PFSK-1 (cell line): ENCODE data around the gene SLC2A8.

ENCODE experiments used
- FOXP2 ChIP-seq: optimal IDR thresholded peaks from 2 replicates; pipeline ENCODE3; 2011; ENCODE audit warnings: borderline replicate concordance, control low read depth, inconsistent platforms; ENCODE audit not compliant: insufficient read depth; ENCODE audit errors: extremely low read length, extremely low read depth
- POLR2AphosphoS5 ChIP-seq: IDR thresholded peaks from 2 replicates; pipeline ENCODE4 v1.6.1; 2012; ENCODE audit warnings: low read depth, mild to moderate bottlenecking, control low read depth, low read length, moderate library complexity
- REST ChIP-seq, 2 experiments: IDR thresholded peaks; 2 replicates each; pipeline versions ENCODE4 v1.6.1 to v1.8.0; 2011 to 2012; ENCODE audit warnings: low read depth in 2 of 2, low read length in 2 of 2, control low read depth in 1 of 2, inconsistent platforms in 1 of 2, mild to moderate bottlenecking in 1 of 2, moderate library complexity in 1 of 2; ENCODE audit not compliant: insufficient read depth in 1 of 2
- SIN3A ChIP-seq: IDR thresholded peaks from 2 replicates; pipeline ENCODE4 v1.6.1; 2012; ENCODE audit warnings: mild to moderate bottlenecking, low read length, moderate library complexity, borderline replicate concordance; ENCODE audit not compliant: insufficient read depth
- TAF1 ChIP-seq: IDR thresholded peaks from 2 replicates; pipeline ENCODE4 v1.6.1; 2012; ENCODE audit warnings: low read length, control low read depth, borderline replicate concordance; ENCODE audit not compliant: insufficient read depth

The SLC2A8 gene

GRCh38 chr9:127360250-127360649 is 36.7 kb upstream of the SLC2A8 start:
- TF ChIP-seq POLR2AphosphoS5 (no peak), REST (IDR thresholded peaks at IDR 0.05; ENCODE audit: insufficient read depth in 1 of 2, low read depth in 2 of 2, low read length in 2 of 2) (no peak), FOXP2 (no peak), SIN3A (no peak), TAF1 (no peak)

- TF ChIP-seq REST (IDR thresholded peaks at IDR 0.05; ENCODE audit: insufficient read depth in 1 of 2, low read depth in 2 of 2, low read length in 2 of 2): no peak
- TF ChIP-seq SIN3A: no peak
- no peak for TF ChIP-seq POLR2AphosphoS5
- no peak for TF ChIP-seq FOXP2
- no peak for TF ChIP-seq TAF1
These were observed 36.1 kb upstream of the SLC2A8 start for GRCh38 chr9:127360829-127361228.

- TF ChIP-seq REST (IDR thresholded peaks at IDR 0.05; ENCODE audit: insufficient read depth in 1 of 2, low read depth in 2 of 2, low read length in 2 of 2) (no peak), SIN3A (no peak), POLR2AphosphoS5 (no peak), TAF1 (no peak), FOXP2 (no peak)
These were observed 35.4 kb upstream of the SLC2A8 start for GRCh38 chr9:127361561-127361960.

GRCh38 chr9:127362829-127363228 is 34.1 kb upstream of the SLC2A8 start:
- TF ChIP-seq SIN3A: no peak
- TF ChIP-seq FOXP2: no peak
- no peak for TF ChIP-seq POLR2AphosphoS5
- no peak for TF ChIP-seq TAF1
- TF ChIP-seq REST (IDR thresholded peaks at IDR 0.05; ENCODE audit: insufficient read depth in 1 of 2, low read depth in 2 of 2, low read length in 2 of 2): no peak

- TF ChIP-seq FOXP2 (no peak), REST (IDR thresholded peaks at IDR 0.05; ENCODE audit: insufficient read depth in 1 of 2, low read depth in 2 of 2, low read length in 2 of 2) (no peak), SIN3A (no peak), POLR2AphosphoS5 (no peak), TAF1 (no peak)
These were observed 31.5 kb upstream of the SLC2A8 start for GRCh38 chr9:127365461-127365860.
